HEK293 (cell line): ENCODE measurements around the gene DLX2.

ENCODE experiments used
- HOXD13 ChIP-seq: sonication (generic); formaldehyde crosslinking; IDR thresholded peaks from 2 replicates; pipeline ENCODE4 v1.8.0; 2022; ENCODE audit warnings: missing genetic modification reagents, borderline replicate concordance
- MYNN ChIP-seq: fragments of 450-650 bp; formaldehyde crosslinking; IDR thresholded peaks from 2 replicates; pipeline ENCODE4 v1.5.1; 2016; ENCODE audit warnings: missing biosample characterization, missing genetic modification characterization, borderline replicate concordance
- YY1 ChIP-seq: fragments of 450-650 bp; formaldehyde crosslinking; IDR thresholded peaks from 2 replicates; pipeline ENCODE4 v1.5.1; 2018; ENCODE audit warnings: missing biosample characterization, missing genetic modification characterization
- ZBTB49 ChIP-seq: fragments of 450-650 bp; formaldehyde crosslinking; IDR thresholded peaks from 2 replicates; pipeline ENCODE4 v1.5.1; 2016; ENCODE audit warnings: missing biosample characterization, missing genetic modification characterization, low read depth
- ZBTB8A ChIP-seq: fragments of 450-650 bp; formaldehyde crosslinking; IDR thresholded peaks from 2 replicates; pipeline ENCODE4 v1.5.1; 2016; ENCODE audit warnings: missing biosample characterization, missing genetic modification characterization
- ZNF148 ChIP-seq: fragments of 450-650 bp; formaldehyde crosslinking; IDR thresholded peaks from 2 replicates; pipeline ENCODE4 v1.5.0; 2017; ENCODE audit warnings: missing biosample characterization, missing genetic modification characterization, borderline replicate concordance
- ZNF292 ChIP-seq: fragments of 450-650 bp; formaldehyde crosslinking; IDR thresholded peaks from 2 replicates; pipeline ENCODE4 v1.5.1; 2016; ENCODE audit warnings: low read depth, missing biosample characterization, missing genetic modification characterization, borderline replicate concordance
- ZNF843 ChIP-seq: fragments of 450-650 bp; formaldehyde crosslinking; IDR thresholded peaks from 2 replicates; pipeline ENCODE4 v1.5.1; 2016; ENCODE audit warnings: missing biosample characterization, missing genetic modification characterization
- TF ChIP-seq, protein P1 (sequence below): fragments of 450-650 bp; formaldehyde crosslinking; conservative IDR thresholded peaks from 2 replicates; pipeline ENCODE4 v1.5.1; 2016; ENCODE audit warnings: low read depth, missing biosample characterization, missing genetic modification characterization
- TF ChIP-seq, protein P2 (sequence below): fragments of 450-650 bp; formaldehyde crosslinking; IDR thresholded peaks from 2 replicates; pipeline ENCODE4 v1.5.1; 2016; ENCODE audit warnings: missing biosample characterization, missing genetic modification characterization

DNA sequence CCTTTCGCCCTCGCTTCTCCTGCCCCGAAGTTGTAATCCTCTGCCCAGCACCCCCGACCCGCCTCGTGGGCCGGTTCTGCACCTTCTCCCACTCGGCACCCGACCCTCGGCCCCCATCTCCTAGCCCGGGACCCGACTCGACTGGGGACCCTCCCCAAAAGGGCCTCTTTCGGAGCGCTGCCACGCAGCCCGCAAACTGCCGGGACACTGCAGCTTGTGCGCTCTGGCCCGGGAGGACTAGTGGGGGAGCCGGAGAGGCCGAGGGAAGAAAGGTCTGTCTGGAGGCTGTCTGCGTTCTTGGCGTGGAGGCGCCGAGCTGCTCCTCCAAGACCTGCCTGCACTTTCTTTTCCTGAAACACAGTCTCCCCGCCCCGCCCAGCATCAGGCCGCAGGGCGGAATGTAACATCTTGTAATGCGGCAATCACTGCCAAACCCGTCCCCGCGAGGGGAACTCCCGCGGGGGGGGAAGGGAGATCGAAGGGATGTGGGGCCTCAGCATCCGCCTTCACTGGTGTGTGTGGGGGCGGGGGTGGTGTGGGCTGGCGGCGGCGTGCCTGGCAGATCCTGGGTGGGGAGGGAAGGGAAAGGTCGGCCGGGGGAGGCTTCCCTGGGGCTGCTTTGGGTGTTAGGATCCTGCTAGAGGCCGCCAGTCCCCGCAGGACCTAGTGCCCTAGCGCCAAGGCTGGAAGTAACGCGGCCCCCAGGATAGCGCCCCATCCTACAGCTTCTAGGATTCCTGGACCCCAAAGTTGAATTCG, 7.4 kb downstream of the DLX2 start:
- TF ChIP-seq HOXD13 (CRISPR knock-in tag) (no peak), ZNF292 (no peak), ZNF843 (tag by site-specific recombination) (0 out of 2 replicates have a peak, but pooled peaks have one; percentile 12), YY1 (tag by site-specific recombination) (no peak), ZBTB49 (no peak), ZBTB8A (peak; percentile 69), ZNF148 (tag by site-specific recombination) (no peak), MYNN (tag by site-specific recombination) (no peak)
- TF ChIP-seq, protein P1, sequence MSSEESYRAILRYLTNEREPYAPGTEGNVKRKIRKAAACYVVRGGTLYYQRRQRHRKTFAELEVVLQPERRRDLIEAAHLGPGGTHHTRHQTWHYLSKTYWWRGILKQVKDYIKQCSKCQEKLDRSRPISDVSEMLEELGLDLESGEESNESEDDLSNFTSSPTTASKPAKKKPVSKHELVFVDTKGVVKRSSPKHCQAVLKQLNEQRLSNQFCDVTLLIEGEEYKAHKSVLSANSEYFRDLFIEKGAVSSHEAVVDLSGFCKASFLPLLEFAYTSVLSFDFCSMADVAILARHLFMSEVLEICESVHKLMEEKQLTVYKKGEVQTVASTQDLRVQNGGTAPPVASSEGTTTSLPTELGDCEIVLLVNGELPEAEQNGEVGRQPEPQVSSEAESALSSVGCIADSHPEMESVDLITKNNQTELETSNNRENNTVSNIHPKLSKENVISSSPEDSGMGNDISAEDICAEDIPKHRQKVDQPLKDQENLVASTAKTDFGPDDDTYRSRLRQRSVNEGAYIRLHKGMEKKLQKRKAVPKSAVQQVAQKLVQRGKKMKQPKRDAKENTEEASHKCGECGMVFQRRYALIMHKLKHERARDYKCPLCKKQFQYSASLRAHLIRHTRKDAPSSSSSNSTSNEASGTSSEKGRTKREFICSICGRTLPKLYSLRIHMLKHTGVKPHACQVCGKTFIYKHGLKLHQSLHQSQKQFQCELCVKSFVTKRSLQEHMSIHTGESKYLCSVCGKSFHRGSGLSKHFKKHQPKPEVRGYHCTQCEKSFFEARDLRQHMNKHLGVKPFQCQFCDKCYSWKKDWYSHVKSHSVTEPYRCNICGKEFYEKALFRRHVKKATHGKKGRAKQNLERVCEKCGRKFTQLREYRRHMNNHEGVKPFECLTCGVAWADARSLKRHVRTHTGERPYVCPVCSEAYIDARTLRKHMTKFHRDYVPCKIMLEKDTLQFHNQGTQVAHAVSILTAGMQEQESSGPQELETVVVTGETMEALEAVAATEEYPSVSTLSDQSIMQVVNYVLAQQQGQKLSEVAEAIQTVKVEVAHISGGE, result peak; percentile 18; the same call in 1 of the 2 replicates
- TF ChIP-seq, protein P2, sequence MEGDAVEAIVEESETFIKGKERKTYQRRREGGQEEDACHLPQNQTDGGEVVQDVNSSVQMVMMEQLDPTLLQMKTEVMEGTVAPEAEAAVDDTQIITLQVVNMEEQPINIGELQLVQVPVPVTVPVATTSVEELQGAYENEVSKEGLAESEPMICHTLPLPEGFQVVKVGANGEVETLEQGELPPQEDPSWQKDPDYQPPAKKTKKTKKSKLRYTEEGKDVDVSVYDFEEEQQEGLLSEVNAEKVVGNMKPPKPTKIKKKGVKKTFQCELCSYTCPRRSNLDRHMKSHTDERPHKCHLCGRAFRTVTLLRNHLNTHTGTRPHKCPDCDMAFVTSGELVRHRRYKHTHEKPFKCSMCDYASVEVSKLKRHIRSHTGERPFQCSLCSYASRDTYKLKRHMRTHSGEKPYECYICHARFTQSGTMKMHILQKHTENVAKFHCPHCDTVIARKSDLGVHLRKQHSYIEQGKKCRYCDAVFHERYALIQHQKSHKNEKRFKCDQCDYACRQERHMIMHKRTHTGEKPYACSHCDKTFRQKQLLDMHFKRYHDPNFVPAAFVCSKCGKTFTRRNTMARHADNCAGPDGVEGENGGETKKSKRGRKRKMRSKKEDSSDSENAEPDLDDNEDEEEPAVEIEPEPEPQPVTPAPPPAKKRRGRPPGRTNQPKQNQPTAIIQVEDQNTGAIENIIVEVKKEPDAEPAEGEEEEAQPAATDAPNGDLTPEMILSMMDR (tag by site-specific recombination), result peak; percentile 9; the same call in 1 of the 2 replicates
